PC-9 (cell line): Measurements from ENCODE around the gene ASCL2. TPM values are rescaled to one million over a fixed set of nuclear protein-coding genes. Genes with fewer than 3 reads are reported as not detected.

Experiments used
- BruUV-seq: library from RNA; stranded (reverse); fragments of 400-500 nt; replicated peaks from 2 replicates; lab custom pipeline; 2021; lab: Mats Ljungman, UMichigan
- CTCF ChIA-PET: fragments of 300-600 bp; sonication (Branson Sonifier 250); formaldehyde crosslinking; loops from one replicate; lab custom pipeline; 2022; ENCODE audit warnings: antibody characterized with exemption; lab: Charles Lee
- POLR2A ChIA-PET: fragments of 300-600 bp; sonication (Branson Sonifier 250); formaldehyde crosslinking; loops from one replicate; lab custom pipeline; 2022; ENCODE audit warnings: antibody characterized with exemption; ENCODE audit not compliant: unreplicated experiment; lab: Charles Lee
- DNase-seq, 2 experiments: peaks; one replicate each; pipeline versions ENCODE4 v3.0.0 to v3.0.0-alpha.2; 2015 to 2022; ENCODE audit warnings: mixed read lengths in 1 of 2
- H2AFZ ChIP-seq: fragments of 200-600 bp; sonication (generic); 2 replicates; pipeline ENCODE4 v1.8.1; 2017; ENCODE audit warnings: antibody characterized with exemption
- H3F3A ChIP-seq: fragments of 200-600 bp; sonication (generic); 2 replicates; pipeline ENCODE4 v1.8.1; 2017; ENCODE audit warnings: antibody characterized with exemption, mild to moderate bottlenecking, low read depth; ENCODE audit not compliant: insufficient read depth
- H3K27ac ChIP-seq: fragments of 200-600 bp; sonication (generic); 2 replicates; pipeline ENCODE4 v1.6.1; 2016; ENCODE audit warnings: mixed run types
- H3K27me3 ChIP-seq: fragments of 200-600 bp; sonication (generic); 2 replicates; pipeline ENCODE4 v1.6.1; 2016; ENCODE audit warnings: low read depth, mixed run types; ENCODE audit not compliant: insufficient read depth
- H3K36me3 ChIP-seq: fragments of 200-600 bp; sonication (generic); 2 replicates; pipeline ENCODE4 v1.6.1; 2016; ENCODE audit warnings: low read depth, mixed run types
- H3K4me1 ChIP-seq: fragments of 200-600 bp; sonication (generic); replicated peaks from 2 replicates; pipeline ENCODE4 v1.6.1; 2016; ENCODE audit warnings: mixed run types; ENCODE audit not compliant: insufficient read depth
- H3K4me2 ChIP-seq: fragments of 200-600 bp; sonication (generic); 2 replicates; pipeline ENCODE4 v1.6.1; 2017; ENCODE audit warnings: mixed run types
- H3K4me3 ChIP-seq: fragments of 200-600 bp; sonication (generic); 2 replicates; pipeline ENCODE4 v1.6.1; 2016; ENCODE audit warnings: mixed run types
- H3K79me2 ChIP-seq: fragments of 200-600 bp; sonication (generic); 2 replicates; pipeline ENCODE4 v1.6.1; 2017; ENCODE audit warnings: low read depth, mixed run types
- H3K9me2 ChIP-seq: fragments of 200-600 bp; sonication (generic); 2 replicates; pipeline ENCODE4 v1.8.1; 2017; ENCODE audit warnings: mild to moderate bottlenecking; ENCODE audit not compliant: insufficient read depth
- H3K9me3 ChIP-seq: fragments of 200-600 bp; sonication (generic); 2 replicates; pipeline ENCODE4 v1.8.1; 2016; ENCODE audit warnings: low read depth; ENCODE audit not compliant: insufficient read depth
- H4K20me1 ChIP-seq: fragments of 200-600 bp; sonication (generic); 2 replicates; pipeline ENCODE4 v1.8.1; 2017; ENCODE audit not compliant: insufficient read depth
- CTCF ChIP-seq: fragments of 200-600 bp; sonication (generic); conservative IDR thresholded peaks from 2 replicates; pipeline ENCODE4 v1.6.1; 2017; ENCODE audit warnings: mixed run types, antibody characterized with exemption, mild to moderate bottlenecking, moderate library complexity
- EZH2 ChIP-seq: fragments of 200-600 bp; sonication (generic); IDR thresholded peaks from 2 replicates; pipeline ENCODE4 v1.8.0; 2017; ENCODE audit warnings: antibody characterized with exemption, low read depth
- intact Hi-C: fragments of 100-400 bp; cut with micrococcal nuclease; formaldehyde crosslinking; loops from one replicate; pipeline ENCODE4 v1.10.0; 2022; ENCODE audit not compliant: unreplicated experiment
- total RNA-seq: library from RNA; stranded (reverse); gene quantifications from 2 replicates; pipeline ENCODE4 v1.2.3, GENCODE V29; 2021

The ASCL2 gene
- total RNA-seq, 1 experiment from 2014 or later: not detected

- Histone ChIP-seq H2AFZ (no peak overlapping the region), H3K36me3 (no peaks in the 10 kb centered on the region), H3K27me3 (peaks cover 5% of the 10 kb centered on the region), H3K27ac (no peak overlapping the region), H3K9me3 (no peaks in the 10 kb centered on the region), H3K4me3 (no peak overlapping the region), H3K4me2 (no peak overlapping the region), H3K9me2 (no peaks in the 10 kb centered on the region), H3K79me2 (no peaks in the 10 kb centered on the region), H3K4me1 (no peaks in the 10 kb centered on the region), H3F3A (no peaks in the 10 kb centered on the region), H4K20me1 (no peaks in the 10 kb centered on the region)
- no peak for TF ChIP-seq EZH2
- TF ChIP-seq CTCF: no peak
- intact Hi-C loops: loop anchor here (10.0 kb wide), 1 partner anchor 129 kb away; the partner anchor contains the start of gene INS
- no peak for DNase-seq
- ChIA-PET CTCF (no interaction called here), POLR2A (interaction anchor here (0.6 kb wide), 1 partner anchor 8 kb away, joined by 3 read pairs; no protein-coding TSS in a partner anchor)
- no TSS peak for BruUV-seq
Measured at GRCh38 chr11:2293984-2294925, 23.9 kb upstream of the ASCL2 start.

- no peaks in the 10 kb centered on the region for H3K4me1 ChIP-seq
- no peaks in the 10 kb centered on the region for H4K20me1 ChIP-seq
- H3K9me2 ChIP-seq: no peaks in the 10 kb centered on the region
- ChIA-PET POLR2A (no interaction called here), CTCF (no interaction called here)
- no peaks in the 10 kb centered on the region for H3K79me2 ChIP-seq
- H3K27ac ChIP-seq: no peak overlapping the region
- H3K4me2 ChIP-seq: no peak overlapping the region
- BruUV-seq: no TSS peak
- H3K36me3 ChIP-seq: no peaks in the 10 kb centered on the region
- no peak overlapping the region for H2AFZ ChIP-seq
- no peak overlapping the region for H3K4me3 ChIP-seq
- TF ChIP-seq EZH2 (no peak), CTCF (no peak)
- no peak for DNase-seq
- intact Hi-C loops: loop anchor here (10.0 kb wide), 1 partner anchor 129 kb away; the partner anchor contains the start of gene INS
- peaks cover 7% of the 10 kb centered on the region for H3K27me3 ChIP-seq
- no peaks in the 10 kb centered on the region for H3K9me3 ChIP-seq
- H3F3A ChIP-seq: no peaks in the 10 kb centered on the region
Measured at GRCh38 chr11:2293531-2293971, 23.2 kb upstream of the ASCL2 start.

DNA sequence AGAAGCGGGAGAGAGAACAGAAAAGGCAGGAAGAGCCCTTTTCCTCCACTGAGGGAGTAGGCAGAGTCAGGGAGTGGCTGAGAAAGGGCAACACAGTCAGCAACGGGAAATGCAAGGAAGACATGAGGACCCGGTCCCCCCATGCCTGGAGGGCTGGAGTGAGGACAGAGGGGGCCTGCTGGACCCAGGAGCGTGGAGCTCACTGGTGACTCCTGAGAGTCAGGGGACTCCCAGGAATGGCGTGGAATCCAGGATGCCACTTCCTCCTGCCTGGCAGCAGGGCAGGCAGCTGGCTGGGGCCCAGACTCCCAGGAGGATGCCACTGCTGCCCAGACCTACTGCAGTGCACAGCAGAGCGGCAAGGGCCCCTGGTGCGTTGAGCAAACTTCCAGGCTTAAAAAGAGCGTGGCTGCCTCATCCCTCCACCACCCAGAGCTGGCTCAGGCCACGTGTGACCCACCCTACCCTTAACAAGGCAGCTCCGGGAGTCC lies 20.0 kb upstream of the ASCL2 start:
- DNase-seq: no peak
- H3K36me3 ChIP-seq: no peaks in the 10 kb centered on the region
- H3K79me2 ChIP-seq: no peaks in the 10 kb centered on the region
- no peak overlapping the region for H3K4me2 ChIP-seq
- no peak overlapping the region for H3K27ac ChIP-seq
- intact Hi-C loops: loop anchor here (10.0 kb wide), 1 partner anchor 126 kb away; the partner anchor contains the start of gene INS
- peaks cover 8% of the 10 kb centered on the region for H3K27me3 ChIP-seq
- no peaks in the 10 kb centered on the region for H3F3A ChIP-seq
- H4K20me1 ChIP-seq: no peaks in the 10 kb centered on the region
- BruUV-seq: no TSS peak
- H3K4me1 ChIP-seq: no peaks in the 10 kb centered on the region
- ChIA-PET CTCF (no interaction called here), POLR2A (no interaction called here)
- H3K9me3 ChIP-seq: no peaks in the 10 kb centered on the region
- TF ChIP-seq CTCF (no peak), EZH2 (no peak)
- H3K9me2 ChIP-seq: no peaks in the 10 kb centered on the region
- H3K4me3 ChIP-seq: no peak overlapping the region
- H2AFZ ChIP-seq: no peak overlapping the region
